ENCODE measurements around the gene RFC4. TPM values are rescaled to one million over a fixed set of nuclear protein-coding genes. Genes with fewer than 3 reads are reported as not detected.

The RFC4 gene
- total RNA-seq, 1 donor, result 48.4 TPM

DNA sequence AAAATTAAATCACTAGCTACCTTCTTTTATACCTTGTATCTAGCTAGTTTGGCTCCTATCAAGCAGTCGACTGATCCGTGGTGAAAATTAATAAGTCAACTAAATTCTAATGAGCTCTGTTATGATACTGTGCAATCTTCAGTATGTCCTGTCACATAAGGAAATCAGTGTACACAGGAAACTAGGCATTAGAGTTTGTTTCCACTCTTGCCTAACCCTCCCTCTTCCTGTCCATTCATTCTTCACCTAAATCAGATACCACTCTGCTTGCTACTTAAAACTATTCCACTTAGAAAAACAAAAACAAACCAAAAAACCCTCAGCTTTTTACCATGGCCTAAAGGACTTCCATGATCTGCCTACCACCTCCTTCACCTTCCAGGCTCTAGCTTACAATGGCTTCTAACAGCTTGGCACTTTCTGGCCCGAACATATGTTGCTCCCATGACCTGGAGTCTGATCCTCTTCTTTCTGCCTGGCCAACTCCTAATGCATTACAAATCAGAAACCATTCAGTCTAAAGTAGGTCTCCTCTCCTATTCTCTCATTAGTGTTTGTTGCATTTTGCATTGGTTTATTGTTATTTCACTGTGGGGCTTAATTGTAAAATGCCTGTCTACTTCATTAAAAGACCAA is 7.9 kb downstream of the RFC4 start:
- TF ChIP-seq, protein P1, sequence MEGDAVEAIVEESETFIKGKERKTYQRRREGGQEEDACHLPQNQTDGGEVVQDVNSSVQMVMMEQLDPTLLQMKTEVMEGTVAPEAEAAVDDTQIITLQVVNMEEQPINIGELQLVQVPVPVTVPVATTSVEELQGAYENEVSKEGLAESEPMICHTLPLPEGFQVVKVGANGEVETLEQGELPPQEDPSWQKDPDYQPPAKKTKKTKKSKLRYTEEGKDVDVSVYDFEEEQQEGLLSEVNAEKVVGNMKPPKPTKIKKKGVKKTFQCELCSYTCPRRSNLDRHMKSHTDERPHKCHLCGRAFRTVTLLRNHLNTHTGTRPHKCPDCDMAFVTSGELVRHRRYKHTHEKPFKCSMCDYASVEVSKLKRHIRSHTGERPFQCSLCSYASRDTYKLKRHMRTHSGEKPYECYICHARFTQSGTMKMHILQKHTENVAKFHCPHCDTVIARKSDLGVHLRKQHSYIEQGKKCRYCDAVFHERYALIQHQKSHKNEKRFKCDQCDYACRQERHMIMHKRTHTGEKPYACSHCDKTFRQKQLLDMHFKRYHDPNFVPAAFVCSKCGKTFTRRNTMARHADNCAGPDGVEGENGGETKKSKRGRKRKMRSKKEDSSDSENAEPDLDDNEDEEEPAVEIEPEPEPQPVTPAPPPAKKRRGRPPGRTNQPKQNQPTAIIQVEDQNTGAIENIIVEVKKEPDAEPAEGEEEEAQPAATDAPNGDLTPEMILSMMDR (IDR thresholded peaks at IDR 0.05; ENCODE audit: insufficient read depth, low read length), result no peak
- H3K4me3 ChIP-seq (ENCODE audit: low read depth, low read length), result no peak overlapping the region
- DNase-seq (ENCODE audit: low read depth), result no peak

DNA sequence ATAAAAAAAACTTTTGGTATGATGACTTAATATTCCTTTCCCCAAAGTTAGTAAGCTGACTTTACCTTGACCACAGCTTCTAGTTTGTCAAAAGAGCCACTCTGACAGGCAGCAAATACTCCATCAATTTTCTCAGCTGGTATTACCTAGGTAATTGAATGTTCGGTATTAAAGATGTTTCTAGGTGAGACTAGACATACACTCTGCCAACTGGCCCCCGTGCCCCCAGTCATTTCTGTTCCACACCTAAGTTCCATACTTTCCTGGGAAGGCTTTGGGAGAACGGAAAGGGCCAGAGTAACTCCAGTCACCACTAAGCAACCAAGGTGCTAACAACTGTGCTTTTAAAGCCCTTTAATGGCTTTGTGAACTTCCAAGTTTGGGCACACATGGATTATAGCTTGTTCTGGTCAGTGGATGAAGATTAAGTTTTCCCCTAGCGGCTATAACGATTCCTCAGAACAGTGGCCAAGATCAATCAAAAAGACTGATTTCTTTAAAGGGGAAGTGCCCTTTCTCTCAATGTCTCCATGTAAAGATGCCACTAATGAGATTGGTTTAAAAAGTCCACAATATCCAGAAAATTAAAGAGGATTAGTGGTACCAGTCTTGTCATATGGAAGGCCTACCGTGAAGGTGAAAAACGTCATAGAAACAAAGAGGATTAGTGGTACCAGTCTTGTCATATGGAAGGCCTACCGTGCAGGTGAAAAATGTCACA is 15.9 kb downstream of the RFC4 start:
- TF ChIP-seq, protein P1 (IDR thresholded peaks at IDR 0.05; ENCODE audit: insufficient read depth, low read length), result peak; percentile 34
- no peak overlapping the region for H3K4me3 ChIP-seq (ENCODE audit: low read depth, low read length)
- DNase-seq (ENCODE audit: low read depth), result peak; percentile 67

DNA sequence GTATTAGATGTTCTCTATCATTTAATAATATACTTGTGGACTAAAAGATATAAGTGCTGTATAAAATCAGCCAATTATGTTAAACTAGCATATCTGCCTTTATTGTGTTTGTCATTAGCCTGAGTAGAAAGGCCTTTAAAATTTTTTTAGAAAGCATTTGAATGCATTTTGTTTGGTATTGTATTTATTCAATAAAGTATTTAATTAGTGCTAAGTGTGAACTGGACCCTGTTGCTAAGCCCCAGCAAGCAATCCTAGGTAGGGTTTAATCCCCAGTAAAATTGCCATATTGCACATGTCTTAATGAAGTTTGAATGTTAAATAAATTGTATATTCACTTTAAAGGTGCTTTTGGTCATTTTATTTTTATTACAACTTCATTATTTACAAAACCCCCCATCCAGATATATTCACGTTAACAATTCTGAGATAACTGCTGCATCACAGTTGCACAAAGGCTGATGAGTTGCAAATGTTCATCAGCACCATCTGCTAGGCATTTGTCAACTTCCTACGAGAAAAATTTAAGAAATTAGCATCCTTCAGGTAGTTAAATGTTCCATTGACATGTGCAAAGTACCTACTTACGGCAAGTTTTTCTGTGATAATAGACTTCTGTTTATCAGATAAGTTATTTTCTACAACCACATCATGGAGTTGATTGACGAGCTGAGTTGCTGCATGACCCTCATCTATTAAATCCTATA is 16.6 kb downstream of the RFC4 start:
- H3K4me3 ChIP-seq (ENCODE audit: low read depth, low read length), result no peak overlapping the region
- peak; percentile 42 for DNase-seq (ENCODE audit: low read depth)

DNA sequence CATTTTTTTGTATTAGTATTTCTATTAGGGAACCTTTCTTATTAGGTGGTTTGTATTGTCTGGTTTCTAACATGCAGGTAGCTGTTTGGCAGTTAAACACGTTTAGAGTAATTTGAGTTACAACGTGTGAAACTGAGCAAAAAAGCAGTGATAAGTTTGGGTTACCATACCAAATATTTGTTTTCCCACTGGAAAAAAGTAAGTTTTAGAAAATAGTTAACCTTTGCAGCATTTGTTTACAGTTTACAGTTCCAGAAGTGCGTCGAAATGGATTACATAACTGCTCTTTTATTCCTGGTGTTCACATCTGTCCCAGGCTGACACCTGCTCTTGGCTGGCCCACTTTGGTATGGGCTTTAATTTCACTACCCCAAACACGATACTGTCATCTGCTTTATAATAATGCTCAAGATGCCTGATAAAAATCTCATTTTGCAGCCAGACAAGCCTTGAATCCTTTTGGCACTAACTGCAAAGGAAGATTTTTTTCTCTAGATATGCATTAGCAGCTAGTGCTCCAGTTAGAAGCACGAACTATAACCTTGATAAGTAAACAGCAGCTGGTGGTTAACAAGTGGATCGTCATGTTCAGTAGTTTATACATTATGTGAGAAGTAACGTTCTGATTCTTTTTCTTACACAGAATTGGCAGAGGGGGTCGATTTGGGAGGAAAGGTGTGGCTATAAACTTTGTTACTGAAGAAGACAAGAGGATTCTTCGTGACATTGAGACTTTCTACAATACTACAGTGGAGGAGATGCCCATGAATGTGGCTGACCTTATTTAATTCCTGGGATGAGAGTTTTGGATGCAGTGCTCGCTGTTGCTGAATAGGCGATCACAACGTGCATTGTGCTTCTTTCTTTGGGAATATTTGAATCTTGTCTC is 17.6 kb downstream of the RFC4 start:
- no peak overlapping the region for H3K4me3 ChIP-seq (ENCODE audit: low read depth, low read length)
- DNase-seq (ENCODE audit: low read depth), result peak; percentile 13
- TF ChIP-seq, protein P1 (IDR thresholded peaks at IDR 0.05; ENCODE audit: insufficient read depth, low read length), result no peak

More for the DNA sequence above, 16.6 kb downstream of the RFC4 start:
- TF ChIP-seq, protein P1 (IDR thresholded peaks at IDR 0.05; ENCODE audit: insufficient read depth, low read length), result no peak

DNA sequence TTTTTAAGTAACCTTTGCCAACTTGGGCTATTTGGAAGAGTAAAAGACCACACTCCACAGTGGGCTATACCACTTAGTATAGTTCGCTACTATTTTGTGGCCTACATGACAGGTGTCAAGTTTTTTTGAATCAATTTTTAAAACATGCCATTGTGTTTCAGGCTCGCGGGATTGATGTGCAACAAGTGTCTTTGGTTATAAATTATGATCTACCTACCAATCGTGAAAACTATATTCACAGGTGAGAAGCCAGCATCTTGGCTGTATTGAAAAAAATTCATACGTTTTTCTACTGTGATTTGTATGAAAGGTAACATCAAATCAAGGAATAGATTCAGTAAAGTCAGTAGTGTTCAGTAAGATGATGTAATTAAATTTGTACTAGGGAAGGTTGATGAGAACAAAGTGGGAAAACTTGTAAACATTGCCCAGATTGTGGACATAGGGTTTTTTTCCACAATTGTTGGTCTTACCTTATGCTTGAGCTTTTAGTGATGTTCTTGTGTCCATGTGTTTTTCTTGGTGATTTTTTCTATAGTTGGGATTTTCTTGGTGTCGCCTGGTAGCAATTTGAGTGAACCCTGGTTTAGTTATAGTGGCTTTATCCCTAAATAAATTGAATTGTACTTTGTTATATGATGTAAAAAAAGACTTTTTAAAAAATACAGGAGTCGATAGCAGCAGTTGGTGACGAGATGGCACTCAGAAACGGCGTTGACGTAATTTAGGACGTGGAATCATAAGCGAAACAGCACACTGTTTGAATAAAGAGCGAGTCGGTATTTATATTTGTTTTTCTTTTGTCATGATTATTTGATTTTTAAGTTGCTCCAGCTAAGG is 18.4 kb downstream of the RFC4 start:
- peak; percentile 8 for DNase-seq (ENCODE audit: low read depth)
- TF ChIP-seq, protein P1 (IDR thresholded peaks at IDR 0.05; ENCODE audit: insufficient read depth, low read length), result no peak
- peak overlapping the region; percentile 90 for H3K4me3 ChIP-seq (ENCODE audit: low read depth, low read length)

Data from fibroblast of the aortic adventitia (primary cell).